Panc1 (cell line): ENCODE data around the gene EXOC3L4. TPM values are rescaled to one million over a fixed set of nuclear protein-coding genes. Genes with fewer than 3 reads are reported as not detected.
"Not testable (repeated sequence)": the region's sequence is repeated elsewhere in the genome, so short reads cannot be mapped to it uniquely, and the experiment has no call there.

Source experiments
- ATAC-seq: fragments of 200-7000 bp; cut with Tn5 transposase; 2 replicates; pipeline ENCODE4 v1.9.1; 2020; ENCODE audit warnings: mild to moderate bottlenecking, moderate library complexity
- Bru-seq: library from RNA; stranded (reverse); fragments of 400-500 nt; gene quantifications from one replicate; lab custom pipeline; 2021; lab: Mats Ljungman, UMichigan
- BruChase-seq, 2 experiments: library from RNA; stranded (reverse); fragments of 400-500 nt; gene quantifications; one replicate each; lab custom pipeline; 2021; lab: Mats Ljungman, UMichigan
- BruUV-seq: library from RNA; stranded (reverse); fragments of 400-500 nt; replicated peaks from 2 replicates; lab custom pipeline; 2021; lab: Mats Ljungman, UMichigan
- CTCF ChIA-PET: fragments of 300-600 bp; sonication (Branson Sonifier 250); formaldehyde crosslinking; loops from one replicate; lab custom pipeline; 2022; ENCODE audit warnings: antibody characterized with exemption; lab: Charles Lee
- POLR2A ChIA-PET: fragments of 300-600 bp; sonication (Branson Sonifier 250); formaldehyde crosslinking; loops from one replicate; lab custom pipeline; 2022; ENCODE audit warnings: antibody characterized with exemption; lab: Charles Lee
- DNase-seq: peaks from one replicate; pipeline ENCODE4 v3.0.0-alpha.2; 2010; ENCODE audit warnings: low read depth, low spot score
- H3K27ac ChIP-seq: 2 replicates; pipeline ENCODE4 v1.5.1; 2011; ENCODE audit warnings: mild to moderate bottlenecking, low read length, inconsistent platforms
- H3K27me3 ChIP-seq: fragments of 200-500 bp; sonication (Bioruptor generic); 2 replicates; pipeline ENCODE4 v1.6.0; 2014; ENCODE audit warnings: low read length, inconsistent platforms; ENCODE audit not compliant: control insufficient read depth, insufficient read depth
- H3K36me3 ChIP-seq: fragments of 200-500 bp; sonication (Bioruptor generic); 2 replicates; pipeline ENCODE4 v1.5.1; 2014; ENCODE audit warnings: inconsistent platforms, mild to moderate bottlenecking, low read length, moderate library complexity; ENCODE audit not compliant: control insufficient read depth, insufficient read depth
- H3K4me1 ChIP-seq: 2 replicates; pipeline ENCODE4 v1.5.1; 2011; ENCODE audit warnings: inconsistent platforms, mild to moderate bottlenecking, low read length, moderate library complexity; ENCODE audit not compliant: control insufficient read depth, insufficient read depth
- H3K4me3 ChIP-seq, 2 experiments: 2 replicates each; pipeline ENCODE4 v1.5.1; 2011 to 2012; ENCODE audit warnings: low read depth in 2 of 2, low read length in 2 of 2, mild to moderate bottlenecking in 2 of 2, inconsistent platforms in 1 of 2, moderate library complexity in 1 of 2
- H3K9me3 ChIP-seq: fragments of 200-500 bp; sonication (Bioruptor generic); 2 replicates; pipeline ENCODE4 v1.5.1; 2014; ENCODE audit warnings: low read depth, mild to moderate bottlenecking, inconsistent platforms, low read length, moderate library complexity; ENCODE audit not compliant: control insufficient read depth, insufficient read depth
- CTCF ChIP-seq: fragments of 450-650 bp; IDR thresholded peaks from 2 replicates; pipeline ENCODE4 v1.5.1; 2017; ENCODE audit warnings: mild to moderate bottlenecking
- POLR2AphosphoS5 ChIP-seq: IDR thresholded peaks from 2 replicates; pipeline ENCODE4 v1.6.1; 2012; ENCODE audit warnings: mild to moderate bottlenecking, low read depth, low read length, moderate library complexity
- REST ChIP-seq, 2 experiments: IDR thresholded peaks; 2 replicates each; pipeline ENCODE4 v1.6.1; 2011 to 2012; ENCODE audit warnings: low read depth in 2 of 2, control low read depth in 1 of 2, low read length in 1 of 2, mild to moderate bottlenecking in 1 of 2, moderate library complexity in 1 of 2; ENCODE audit not compliant: insufficient read depth in 1 of 2
- SIN3A ChIP-seq: IDR thresholded peaks from 2 replicates; pipeline ENCODE4 v1.6.1; 2012; ENCODE audit warnings: low read depth, mild to moderate bottlenecking, low read length, moderate library complexity, borderline replicate concordance; ENCODE audit not compliant: insufficient read depth
- TCF7L2 ChIP-seq: IDR thresholded peaks from 2 replicates; pipeline ENCODE4 v1.6.1; 2011; ENCODE audit warnings: mild to moderate bottlenecking, low read depth, low read length, inconsistent platforms
- in situ Hi-C: cut with HindIII; loops from 2 replicates; pipeline ENCODE4 v1.10.0; 2016; ENCODE audit warnings: low sequenced_read_pairs, low pct_unique_long_range_greater_than_20kb
- intact Hi-C: fragments of 100-400 bp; cut with micrococcal nuclease; formaldehyde crosslinking; loops from one replicate; pipeline ENCODE4 v1.10.0; 2022; ENCODE audit not compliant: unreplicated experiment
- long read RNA-seq: library from polyadenylated mRNA; unstranded; transcript quantifications from one replicate; pipeline ENCODE4 v2.0.0, GENCODE V29; 2021; ENCODE audit not compliant: unreplicated experiment
- polyA plus RNA-seq: library from polyadenylated mRNA; unstranded; fragments of >200 nt; gene quantifications from one replicate; pipeline ENCODE4 v1.2.1, GENCODE V29; 2012; ENCODE audit warnings: missing spikeins; ENCODE audit not compliant: insufficient read length
- total RNA-seq: library from RNA; stranded (reverse); gene quantifications from one replicate; pipeline ENCODE4 v1.2.1, GENCODE V29; 2021; ENCODE audit not compliant: unreplicated experiment

The EXOC3L4 gene
- 2.6 TPM for total RNA-seq
- 1.9 TPM for polyA plus RNA-seq
- Bru-seq, nascent RNA = percentile 35 among the genes with signal in this experiment
- percentile 35 among the genes with signal in this experiment for BruChase-seq, experiment 1, labeled RNA remaining after a 2-hour chase
- BruChase-seq, experiment 2, labeled RNA remaining after a 6-hour chase = percentile 34 among the genes with signal in this experiment
- long read RNA-seq, partial matches to known transcripts = 0 of 3 reads
- long read RNA-seq, other reads (novel, unspliced or antisense) = 3 of 3 reads

GRCh38 chr14:103094406-103095209 is at the start of gene EXOC3L4:
Gene EXOC3L4, plus strand, starts transcription at chr14:103094725. Its CDS starts 5,495 bp downstream, at chr14:103100220.
- ATAC-seq = no peak
- ChIA-PET POLR2A (interaction anchor here (0.6 kb wide), 1 partner anchor 134 kb away, joined by 3 read pairs; no protein-coding TSS in a partner anchor), CTCF (interaction anchor here (0.5 to 1.4 kb wide), 4 partner anchors 9 to 84 kb away, joined by 4 to 12 read pairs (median 5); no protein-coding TSS in a partner anchor)
- H3K36me3 ChIP-seq = no peaks in the 10 kb centered on the region
- intact Hi-C loops (no loop called here), in situ Hi-C loops (no loop called here)
- no TSS peak for BruUV-seq
- H3K27ac ChIP-seq = no peak within 1 kb of the TSS
- H3K4me1 ChIP-seq = peaks cover 7% of the 10 kb centered on the region; the same call in 1 of the 2 replicates
- no peaks in the 10 kb centered on the region for H3K9me3 ChIP-seq
- H3K27me3 ChIP-seq = no peaks in the 10 kb centered on the region
- TF ChIP-seq POLR2AphosphoS5 = no peak
- no peak for TF ChIP-seq SIN3A
- no peak for TF ChIP-seq TCF7L2
- TF ChIP-seq REST (IDR thresholded peaks at IDR 0.05; ENCODE audit: insufficient read depth in 1 of 2, low read depth in 2 of 2, low read length in 1 of 2) = no peak
- TF ChIP-seq CTCF = no peak
- DNase-seq = no peak
- no peak within 1 kb of the TSS for H3K4me3 ChIP-seq

- TF ChIP-seq POLR2AphosphoS5 (no peak), SIN3A (no peak), TCF7L2 (no peak), CTCF (no peak), REST (IDR thresholded peaks at IDR 0.05; ENCODE audit: insufficient read depth in 1 of 2, low read depth in 2 of 2, low read length in 1 of 2) (peak; percentile 72 to 79)
- DNase-seq = no peak
- Histone ChIP-seq H3K27ac (no peak overlapping the region), H3K4me1 (peaks cover 11% of the 10 kb centered on the region), H3K36me3 (no peaks in the 10 kb centered on the region), H3K27me3 (no peaks in the 10 kb centered on the region), H3K4me3 (no peak overlapping the region), H3K9me3 (no peaks in the 10 kb centered on the region)
- ATAC-seq = no peak
- ChIA-PET POLR2A (no interaction called here), CTCF (no interaction called here)
- intact Hi-C loops = no loop called here
- in situ Hi-C loops = no loop called here
- BruUV-seq = no TSS peak
These were observed 49.1 kb upstream of the EXOC3L4 start for GRCh38 chr14:103045371-103045869.

GRCh38 chr14:103047453-103047852 is 47.1 kb upstream of the EXOC3L4 start:
- H3K9me3 ChIP-seq, intact Hi-C loops, H3K27ac ChIP-seq, DNase-seq, H3K36me3 ChIP-seq, BruUV-seq, ATAC-seq, H3K4me3 ChIP-seq, H3K27me3 ChIP-seq, in situ Hi-C loops: not testable (repeated sequence)
- CTCF ChIA-PET = interaction anchor here (0.5 kb wide), 1 partner anchor 15 kb away, joined by 5 read pairs; no protein-coding TSS in a partner anchor
- H3K4me1 ChIP-seq = peaks cover 11% of the 10 kb centered on the region
- POLR2A ChIA-PET = interaction anchor here (0.6 kb wide), 1 partner anchor 25 kb away, joined by 3 read pairs; no protein-coding TSS in a partner anchor
